ENCODE results near the gene APOL6. TPM values are rescaled to one million over a fixed set of nuclear protein-coding genes. Genes with fewer than 3 reads are reported as not detected.

APOL6 gene
- polyA plus RNA-seq, 3 donors, result 3.0 to 4.2 (median 3.6) TPM

GRCh38 chr22:35630891-35631290, 17.4 kb upstream of the APOL6 start:
- no peak for DNase-seq (ENCODE audit: extremely low read depth in 1 of 11, low read depth in 9 of 11, low spot score in 4 of 11)

GRCh38 chr22:35631597-35631996, 16.6 kb upstream of the APOL6 start:
- no peak for DNase-seq (ENCODE audit: extremely low read depth in 1 of 11, low read depth in 9 of 11, low spot score in 4 of 11)

- DNase-seq (ENCODE audit: extremely low read depth in 1 of 11, low read depth in 9 of 11, low spot score in 4 of 11), result no peak
These were observed 15.3 kb upstream of the APOL6 start for GRCh38 chr22:35632935-35633334.

GRCh38 chr22:35633520-35633919, 14.7 kb upstream of the APOL6 start:
- no peak for DNase-seq (ENCODE audit: extremely low read depth in 1 of 11, low read depth in 9 of 11, low spot score in 4 of 11)

- no peak for DNase-seq (ENCODE audit: extremely low read depth in 1 of 11, low read depth in 9 of 11, low spot score in 4 of 11)
These were observed 14.2 kb upstream of the APOL6 start for GRCh38 chr22:35634015-35634414.

GRCh38 chr22:35634943-35635540, 13.2 kb upstream of the APOL6 start:
- no peak for DNase-seq (ENCODE audit: extremely low read depth in 1 of 11, low read depth in 9 of 11, low spot score in 4 of 11)

GRCh38 chr22:35637254-35637653, 11.0 kb upstream of the APOL6 start:
- no peak for DNase-seq (ENCODE audit: extremely low read depth in 1 of 11, low read depth in 9 of 11, low spot score in 4 of 11)

- no peak for DNase-seq (ENCODE audit: extremely low read depth in 1 of 11, low read depth in 9 of 11, low spot score in 4 of 11)
These were observed 10.2 kb upstream of the APOL6 start for GRCh38 chr22:35638001-35638400.

GRCh38 chr22:35638410-35638809, 9.8 kb upstream of the APOL6 start:
- peak in 3 of 11 donors; percentile 57 to 66 (median 60) for DNase-seq (ENCODE audit: extremely low read depth in 1 of 11, low read depth in 9 of 11, low spot score in 4 of 11)

- DNase-seq (ENCODE audit: extremely low read depth in 1 of 11, low read depth in 9 of 11, low spot score in 4 of 11), result no peak
These were observed 6.6 kb upstream of the APOL6 start for GRCh38 chr22:35641494-35642120.

- no peak for DNase-seq (ENCODE audit: extremely low read depth in 1 of 11, low read depth in 9 of 11, low spot score in 4 of 11)
These were observed 5.9 kb upstream of the APOL6 start for GRCh38 chr22:35642305-35642741.

GRCh38 chr22:35643991-35644390, 4.3 kb upstream of the APOL6 start:
- DNase-seq (ENCODE audit: extremely low read depth in 1 of 11, low read depth in 9 of 11, low spot score in 4 of 11), result no peak

- DNase-seq (ENCODE audit: extremely low read depth in 1 of 11, low read depth in 9 of 11, low spot score in 4 of 11), result no peak
These were observed 2.6 kb upstream of the APOL6 start for GRCh38 chr22:35645646-35646045.

- DNase-seq (ENCODE audit: extremely low read depth in 1 of 11, low read depth in 9 of 11, low spot score in 4 of 11), result no peak
These were observed 844 bp downstream of the APOL6 start for GRCh38 chr22:35649026-35649553.

- DNase-seq (ENCODE audit: extremely low read depth in 1 of 11, low read depth in 9 of 11, low spot score in 4 of 11), result no peak
These were observed 1.5 kb downstream of the APOL6 start for GRCh38 chr22:35649636-35650250.

- no peak for DNase-seq (ENCODE audit: extremely low read depth in 1 of 11, low read depth in 9 of 11, low spot score in 4 of 11)
These were observed 2.8 kb downstream of the APOL6 start for GRCh38 chr22:35651085-35651484.

- no peak for DNase-seq (ENCODE audit: extremely low read depth in 1 of 11, low read depth in 9 of 11, low spot score in 4 of 11)
These were observed 5.6 kb downstream of the APOL6 start for GRCh38 chr22:35653824-35654223.

- no peak for DNase-seq (ENCODE audit: extremely low read depth in 1 of 11, low read depth in 9 of 11, low spot score in 4 of 11)
These were observed 8.1 kb downstream of the APOL6 start for GRCh38 chr22:35656284-35656752.

GRCh38 chr22:35657571-35658312, 9.5 kb downstream of the APOL6 start:
- DNase-seq (ENCODE audit: extremely low read depth in 1 of 11, low read depth in 9 of 11, low spot score in 4 of 11), result no peak

All from renal cortex interstitium (tissue), 11 donors.